Progenitor cell of endocrine pancreas (in vitro differentiated cells): ENCODE results near the gene C5. TPM values are rescaled to one million over a fixed set of nuclear protein-coding genes. Genes with fewer than 3 reads are reported as not detected.

Experiments
- DNase-seq: peaks from one replicate; pipeline ENCODE4 v3.0.0; 2021; ENCODE audit warnings: low spot score; ENCODE audit not compliant: unreplicated experiment
- H3K27ac Mint-ChIP-seq: 2 replicates; pipeline ENCODE4 v1.8.0; 2021; ENCODE audit warnings: mild to moderate bottlenecking, moderate library complexity, mixed read lengths
- H3K27me3 Mint-ChIP-seq: 2 replicates; pipeline ENCODE4 v1.8.0; 2021; ENCODE audit warnings: mixed read lengths
- H3K36me3 Mint-ChIP-seq: 2 replicates; pipeline ENCODE4 v1.8.0; 2022; ENCODE audit warnings: mixed read lengths; ENCODE audit not compliant: insufficient read depth
- H3K4me1 Mint-ChIP-seq: 2 replicates; pipeline ENCODE4 v1.8.0; 2021; ENCODE audit warnings: low read depth, mixed read lengths
- H3K4me3 Mint-ChIP-seq: 2 replicates; pipeline ENCODE4 v1.8.0; 2021; ENCODE audit warnings: low read depth, mild to moderate bottlenecking, moderate library complexity, mixed read lengths
- H3K9me3 Mint-ChIP-seq: 2 replicates; pipeline ENCODE4 v1.8.0; 2021; ENCODE audit warnings: low read depth, mixed read lengths
- CTCF ChIP-seq: fragments of 200-600 bp; sonication (generic); IDR thresholded peaks from one replicate; pipeline ENCODE4 v1.5.0; 2021; ENCODE audit warnings: antibody characterized with exemption, mild to moderate bottlenecking; ENCODE audit not compliant: unreplicated experiment
- total RNA-seq: library from RNA; stranded (reverse); gene quantifications from 2 replicates; pipeline ENCODE4 v1.2.1, GENCODE V29; 2021

C5 gene
- total RNA-seq, 1 donor from 2014 or later = 47.1 TPM

DNA sequence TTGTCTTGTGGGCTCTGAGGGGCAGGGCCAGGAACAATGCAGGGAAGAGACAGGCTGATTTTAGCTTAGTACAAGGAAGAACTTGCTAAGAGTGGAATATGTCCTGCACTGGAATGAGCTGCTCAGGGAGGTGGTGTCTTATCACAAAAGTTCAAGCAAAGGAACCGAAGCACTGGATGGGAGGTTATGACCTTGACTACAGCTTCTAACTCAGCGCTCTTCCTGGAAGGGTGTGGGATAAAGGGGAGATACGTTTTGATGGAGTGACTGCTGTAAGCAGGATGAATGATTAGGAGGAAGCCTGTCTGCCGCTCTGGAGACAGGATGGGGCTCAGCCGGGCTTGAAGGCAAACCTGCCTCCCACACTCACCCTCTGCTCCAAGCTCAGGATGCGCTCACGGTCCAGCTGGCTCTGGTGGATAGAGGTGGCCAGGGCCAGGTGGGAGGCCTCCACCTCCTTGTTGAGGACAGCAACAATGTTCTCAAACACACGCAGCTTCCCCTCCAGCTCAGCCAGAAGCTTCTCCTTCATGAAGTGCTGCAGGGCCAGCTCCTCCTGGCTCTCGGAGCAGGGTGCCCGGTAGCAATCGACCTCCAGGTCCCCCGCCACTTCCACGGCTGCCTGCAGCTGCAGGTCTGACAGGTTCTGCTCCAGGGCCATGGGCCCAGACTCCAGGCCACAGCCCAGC lies 137.0 kb downstream of the C5 start:
- DNase-seq = no peak
- TF ChIP-seq CTCF = no peak
- H3K27ac Mint-ChIP-seq = no peak overlapping the region
- H3K4me1 Mint-ChIP-seq = no peaks in the 10 kb centered on the region
- H3K9me3 Mint-ChIP-seq = no peaks in the 10 kb centered on the region
- no peaks in the 10 kb centered on the region for H3K27me3 Mint-ChIP-seq
- peaks cover 5% of the 10 kb centered on the region for H3K36me3 Mint-ChIP-seq
- no peak overlapping the region for H3K4me3 Mint-ChIP-seq

GRCh38 chr9:120911295-120911837 lies 138.7 kb downstream of the C5 start:
- Mint-ChIP-seq H3K4me1 (no peaks in the 10 kb centered on the region), H3K4me3 (no peak overlapping the region), H3K36me3 (peaks cover 2% of the 10 kb centered on the region), H3K9me3 (no peaks in the 10 kb centered on the region), H3K27ac (no peak overlapping the region), H3K27me3 (no peaks in the 10 kb centered on the region)
- DNase-seq = no peak
- no peak for TF ChIP-seq CTCF

DNA sequence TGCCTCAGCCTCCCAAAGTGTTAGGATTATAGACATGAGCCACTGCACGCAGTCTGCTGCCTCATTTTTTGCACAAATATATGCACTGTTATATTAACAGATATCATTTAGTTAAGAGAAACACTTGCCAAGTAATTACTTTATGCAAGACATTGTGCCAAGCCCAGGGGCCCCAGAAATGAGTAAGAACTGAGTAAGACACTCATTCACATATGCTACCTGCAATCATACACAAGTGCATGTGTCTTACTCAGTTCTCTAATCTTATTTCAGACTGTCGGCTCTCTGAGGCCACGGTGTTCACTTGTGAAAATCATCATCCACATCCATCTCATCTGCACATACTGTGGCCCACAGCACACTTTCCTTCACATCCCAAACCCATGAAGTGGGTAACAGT lies 139.4 kb downstream of the C5 start:
- H3K9me3 Mint-ChIP-seq = no peaks in the 10 kb centered on the region
- no peaks in the 10 kb centered on the region for H3K27me3 Mint-ChIP-seq
- TF ChIP-seq CTCF = no peak
- peaks cover 2% of the 10 kb centered on the region for H3K36me3 Mint-ChIP-seq
- no peak for DNase-seq
- H3K4me3 Mint-ChIP-seq = no peak overlapping the region
- no peak overlapping the region for H3K27ac Mint-ChIP-seq
- H3K4me1 Mint-ChIP-seq = no peaks in the 10 kb centered on the region

GRCh38 chr9:120909904-120910303 lies 140.2 kb downstream of the C5 start:
- Mint-ChIP-seq H3K36me3 (peaks cover 2% of the 10 kb centered on the region), H3K4me1 (no peaks in the 10 kb centered on the region), H3K27ac (no peak overlapping the region), H3K27me3 (no peaks in the 10 kb centered on the region), H3K4me3 (no peak overlapping the region), H3K9me3 (no peaks in the 10 kb centered on the region)
- no peak for DNase-seq
- no peak for TF ChIP-seq CTCF

GRCh38 chr9:120905315-120906164 lies 144.5 kb downstream of the C5 start:
- Mint-ChIP-seq H3K36me3 (no peaks in the 10 kb centered on the region), H3K4me3 (no peak overlapping the region), H3K27ac (no peak overlapping the region), H3K4me1 (no peaks in the 10 kb centered on the region), H3K27me3 (no peaks in the 10 kb centered on the region), H3K9me3 (no peaks in the 10 kb centered on the region)
- DNase-seq = no peak
- TF ChIP-seq CTCF = no peak
